Karpas-422 (cell line): Measurements from ENCODE around the gene C20orf173. TPM values are rescaled to one million over a fixed set of nuclear protein-coding genes. Genes with fewer than 3 reads are reported as not detected.

Experiments
- DNase-seq: peaks from one replicate; pipeline ENCODE4 v3.0.0-alpha.2; 2015
- H2AFZ ChIP-seq: fragments of 200-600 bp; sonication (generic); 2 replicates; pipeline ENCODE4 v1.6.1; 2014; ENCODE audit warnings: antibody characterized with exemption, low read length, mixed read lengths
- H3K27ac ChIP-seq: fragments of 200-600 bp; sonication (generic); 2 replicates; pipeline ENCODE4 v1.5.1; 2014; ENCODE audit warnings: mild to moderate bottlenecking, low read length, moderate library complexity
- H3K27me3 ChIP-seq: fragments of 200-600 bp; sonication (generic); 2 replicates; pipeline ENCODE4 v1.6.1; 2014; ENCODE audit warnings: low read length, mixed read lengths
- H3K36me3 ChIP-seq: fragments of 200-600 bp; sonication (generic); 2 replicates; pipeline ENCODE4 v1.6.1; 2014; ENCODE audit warnings: low read length, mixed read lengths; ENCODE audit not compliant: insufficient read depth
- H3K4me1 ChIP-seq: fragments of 200-600 bp; sonication (generic); 2 replicates; pipeline ENCODE4 v1.6.1; 2014; ENCODE audit warnings: mild to moderate bottlenecking, low read length, mixed read lengths
- H3K4me2 ChIP-seq: fragments of 200-600 bp; sonication (generic); 2 replicates; pipeline ENCODE4 v1.6.1; 2014; ENCODE audit warnings: low read length, low read depth, mild to moderate bottlenecking; ENCODE audit not compliant: poor library complexity, severe bottlenecking
- H3K4me3 ChIP-seq: fragments of 200-600 bp; sonication (generic); 2 replicates; pipeline ENCODE4 v1.5.1; 2014; ENCODE audit warnings: mild to moderate bottlenecking, antibody characterized with exemption, low read length, mixed read lengths
- H3K79me2 ChIP-seq: fragments of 200-600 bp; sonication (generic); 2 replicates; pipeline ENCODE4 v1.6.1; 2014; ENCODE audit warnings: mild to moderate bottlenecking, low read length, mixed read lengths
- H3K9ac ChIP-seq: fragments of 200-600 bp; sonication (generic); 2 replicates; pipeline ENCODE4 v1.6.0; 2014; ENCODE audit warnings: low read length
- H3K9me2 ChIP-seq: fragments of 200-600 bp; sonication (generic), shearing (Covaris generic); replicated peaks from 2 replicates; pipeline ENCODE4 v1.6.0; 2014; ENCODE audit warnings: mild to moderate bottlenecking, low read length, moderate library complexity; ENCODE audit not compliant: insufficient read depth
- H3K9me3 ChIP-seq: fragments of 300-700, 200-600 bp; sonication (generic); 2 replicates; pipeline ENCODE4 v1.6.1; 2014; ENCODE audit warnings: low read length, mixed read lengths
- H4K20me1 ChIP-seq: fragments of 200-600 bp; sonication (generic); 2 replicates; pipeline ENCODE4 v1.6.1; 2014; ENCODE audit warnings: mild to moderate bottlenecking, antibody characterized with exemption, low read length, low read depth; ENCODE audit not compliant: insufficient read depth
- total RNA-seq: library from RNA; depleted of rRNA; stranded (reverse); fragments of >200 nt; shearing (Covaris generic); gene quantifications from 2 replicates; pipeline ENCODE4 v1.2.3, GENCODE V29; 2014; ENCODE audit warnings: low replicate concordance

The C20orf173 gene
- total RNA-seq, 1 experiment from 2014 or later, result not detected

DNA sequence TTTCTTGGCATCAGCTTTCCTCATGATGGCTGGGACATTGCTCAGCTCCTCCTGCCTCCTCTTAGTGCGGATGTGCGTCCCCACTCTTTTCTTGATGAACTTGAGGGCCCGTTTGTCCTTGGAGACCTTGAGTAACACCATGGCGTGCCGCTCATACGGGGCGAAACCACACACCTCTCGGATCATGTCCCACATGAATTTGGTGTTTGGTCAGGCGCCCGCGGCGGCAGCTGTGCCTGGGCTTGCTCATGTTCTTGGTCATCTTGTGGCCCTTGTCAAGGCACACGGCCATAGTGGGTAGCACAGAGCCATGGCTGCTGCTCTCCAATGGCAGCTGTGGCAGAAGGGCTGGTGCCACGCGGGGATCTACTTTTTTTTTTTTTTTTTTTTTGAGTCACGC is 15.0 kb upstream of the C20orf173 start:
- Histone ChIP-seq H3K9ac (no peak overlapping the region), H3K27ac (no peak overlapping the region), H3K4me3 (no peak overlapping the region), H3K79me2 (peaks cover 17% of the 10 kb centered on the region), H3K27me3 (no peaks in the 10 kb centered on the region), H3K4me1 (peaks cover 30% of the 10 kb centered on the region), H3K36me3 (peaks cover 9% of the 10 kb centered on the region; the same call in 1 of the 2 replicates), H3K4me2 (no peak overlapping the region), H2AFZ (no peak overlapping the region), H3K9me2 (no peaks in the 10 kb centered on the region), H3K9me3 (no peaks in the 10 kb centered on the region), H4K20me1 (no peaks in the 10 kb centered on the region)
- DNase-seq, result no peak

DNA sequence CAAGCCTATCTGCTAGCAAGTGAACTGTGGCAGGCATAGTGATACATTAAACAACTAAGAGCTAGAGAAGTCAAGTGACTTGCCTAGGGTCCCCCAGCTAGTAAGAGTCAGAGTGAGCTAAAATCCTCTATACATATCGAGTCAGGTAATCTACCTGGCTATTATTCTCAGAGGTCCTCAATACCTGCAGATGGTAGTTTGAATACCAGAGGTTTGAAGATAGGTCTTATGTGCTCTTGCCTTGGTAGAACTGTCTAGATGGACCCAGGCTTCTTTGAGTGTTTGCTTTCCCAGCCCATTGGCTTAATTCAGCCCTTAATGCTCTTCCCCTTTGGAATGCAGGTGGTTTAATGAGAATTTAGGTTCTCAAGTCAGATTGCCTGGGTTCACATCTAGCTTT is 13.5 kb upstream of the C20orf173 start:
- H3K4me2 ChIP-seq, result peak overlapping the region; percentile 90
- H2AFZ ChIP-seq, result no peak overlapping the region
- H3K4me1 ChIP-seq, result peaks cover 30% of the 10 kb centered on the region
- H3K27ac ChIP-seq, result no peak overlapping the region
- peak overlapping the region; percentile 92 for H3K9ac ChIP-seq
- peaks cover 2% of the 10 kb centered on the region; the same call in 1 of the 2 replicates for H3K36me3 ChIP-seq
- peak overlapping the region; percentile 91; the same call in 1 of the 2 replicates for H3K4me3 ChIP-seq
- H3K9me2 ChIP-seq, result no peaks in the 10 kb centered on the region
- H3K79me2 ChIP-seq, result peaks cover 17% of the 10 kb centered on the region
- H3K9me3 ChIP-seq, result no peaks in the 10 kb centered on the region
- H3K27me3 ChIP-seq, result no peaks in the 10 kb centered on the region
- H4K20me1 ChIP-seq, result no peaks in the 10 kb centered on the region
- no peak for DNase-seq

DNA sequence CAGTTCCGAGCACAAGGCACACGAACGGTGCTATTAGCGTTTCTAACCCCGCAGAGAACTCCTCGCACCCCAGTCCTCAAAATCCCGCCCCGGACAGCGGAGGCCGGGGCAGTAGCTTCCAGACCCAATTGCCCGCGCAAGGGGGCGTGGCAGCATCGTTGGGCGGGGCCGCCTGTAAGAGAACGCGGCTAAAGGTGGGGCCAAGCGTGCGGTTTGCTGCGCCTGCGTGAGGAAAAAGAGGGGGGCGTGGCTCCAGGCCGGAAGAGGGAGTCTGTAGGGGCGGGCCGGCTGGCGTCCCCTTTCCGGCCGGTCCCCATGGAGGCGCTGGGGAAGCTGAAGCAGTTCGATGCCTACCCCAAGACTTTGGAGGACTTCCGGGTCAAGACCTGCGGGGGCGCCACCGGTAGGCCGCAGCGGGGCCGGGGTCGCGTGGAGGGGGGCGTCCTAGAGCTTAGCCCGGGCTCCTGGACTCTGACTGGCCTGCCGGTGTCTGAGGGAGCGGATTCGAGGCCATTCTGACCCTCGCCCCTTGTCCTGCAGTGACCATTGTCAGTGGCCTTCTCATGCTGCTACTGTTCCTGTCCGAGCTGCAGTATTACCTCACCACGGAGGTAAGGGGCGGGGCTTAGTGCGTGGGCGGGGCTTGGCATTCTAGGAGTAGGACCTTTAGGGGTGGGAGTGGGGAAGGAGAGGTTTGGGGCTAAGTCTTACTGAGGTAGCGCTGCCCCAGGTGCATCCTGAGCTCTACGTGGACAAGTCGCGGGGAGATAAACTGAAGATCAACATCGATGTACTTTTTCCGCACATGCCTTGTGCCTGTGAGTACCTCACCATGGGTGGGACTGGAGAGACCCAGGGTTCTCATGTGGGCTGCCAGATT is 12.6 kb upstream of the C20orf173 start, which contains the start of gene ERGIC3:
TSS of gene ERGIC3 (plus strand) at position 296 of the 880 bp plus-strand sequence. CDS start at position 316, 20 bp downstream.
- peak; percentile 99 for DNase-seq
- peaks cover 30% of the 10 kb centered on the region for H3K4me1 ChIP-seq
- peak within 1 kb of the TSS; percentile 91 for H3K4me3 ChIP-seq
- H3K27me3 ChIP-seq, result no peaks in the 10 kb centered on the region
- peak within 1 kb of the TSS; percentile 92 for H3K9ac ChIP-seq
- peak within 1 kb of the TSS; percentile 81 for H2AFZ ChIP-seq
- H3K4me2 ChIP-seq, result peak within 1 kb of the TSS; percentile 90
- H3K9me2 ChIP-seq, result no peaks in the 10 kb centered on the region
- H3K27ac ChIP-seq, result peak within 1 kb of the TSS; percentile 43; the same call in 1 of the 2 replicates
- peaks cover 17% of the 10 kb centered on the region for H3K79me2 ChIP-seq
- no peaks in the 10 kb centered on the region for H3K9me3 ChIP-seq
- no peaks in the 10 kb centered on the region; the same call in 1 of the 2 replicates for H3K36me3 ChIP-seq
- H4K20me1 ChIP-seq, result no peaks in the 10 kb centered on the region

- Histone ChIP-seq H4K20me1 (no peaks in the 10 kb centered on the region), H3K9me3 (no peaks in the 10 kb centered on the region), H3K36me3 (no peaks in the 10 kb centered on the region; the same call in 1 of the 2 replicates), H3K4me3 (peak overlapping the region; percentile 91), H3K9ac (peak overlapping the region; percentile 92), H3K27ac (no peak overlapping the region), H3K79me2 (peaks cover 17% of the 10 kb centered on the region), H3K9me2 (no peaks in the 10 kb centered on the region), H3K4me1 (peaks cover 30% of the 10 kb centered on the region), H3K4me2 (peak overlapping the region; percentile 90), H3K27me3 (no peaks in the 10 kb centered on the region), H2AFZ (peak overlapping the region; percentile 81)
- DNase-seq, result no peak
Measured at GRCh38 chr20:35541118-35541782, 11.8 kb upstream of the C20orf173 start.

DNA sequence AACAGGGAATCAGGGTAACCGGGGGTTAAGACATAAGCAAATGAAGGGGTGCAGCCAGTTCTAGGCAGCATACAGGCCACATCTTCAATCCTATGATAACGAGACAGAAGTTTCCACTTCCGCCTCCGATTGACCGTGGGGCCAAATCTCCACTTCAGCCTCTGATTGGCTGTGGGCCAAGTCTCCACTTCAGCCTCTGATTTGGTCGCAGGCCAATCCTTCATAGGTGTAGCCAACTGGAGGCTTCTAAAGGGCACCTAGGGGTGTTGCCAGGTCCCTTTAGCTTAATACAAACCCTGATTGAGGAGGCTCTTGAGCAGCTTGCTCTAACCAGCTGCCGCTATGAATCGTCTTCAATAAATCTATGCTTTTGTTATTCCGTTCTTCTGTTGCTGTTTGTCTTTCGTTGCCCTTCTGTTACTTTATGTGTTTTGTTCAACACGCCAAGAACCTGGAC is 10.3 kb upstream of the C20orf173 start:
- DNase-seq, result peak; percentile 99
- H3K4me3 ChIP-seq, result peak overlapping the region; percentile 68
- peak overlapping the region; percentile 41; the same call in 1 of the 2 replicates for H2AFZ ChIP-seq
- no peaks in the 10 kb centered on the region for H3K9me3 ChIP-seq
- no peaks in the 10 kb centered on the region for H4K20me1 ChIP-seq
- H3K36me3 ChIP-seq, result no peaks in the 10 kb centered on the region; the same call in 1 of the 2 replicates
- H3K27ac ChIP-seq, result peak overlapping the region; percentile 57
- H3K4me2 ChIP-seq, result peak overlapping the region; percentile 77
- H3K27me3 ChIP-seq, result no peaks in the 10 kb centered on the region
- no peaks in the 10 kb centered on the region for H3K9me2 ChIP-seq
- H3K79me2 ChIP-seq, result peaks cover 17% of the 10 kb centered on the region
- peaks cover 30% of the 10 kb centered on the region for H3K4me1 ChIP-seq
- peak overlapping the region; percentile 72 for H3K9ac ChIP-seq

DNA sequence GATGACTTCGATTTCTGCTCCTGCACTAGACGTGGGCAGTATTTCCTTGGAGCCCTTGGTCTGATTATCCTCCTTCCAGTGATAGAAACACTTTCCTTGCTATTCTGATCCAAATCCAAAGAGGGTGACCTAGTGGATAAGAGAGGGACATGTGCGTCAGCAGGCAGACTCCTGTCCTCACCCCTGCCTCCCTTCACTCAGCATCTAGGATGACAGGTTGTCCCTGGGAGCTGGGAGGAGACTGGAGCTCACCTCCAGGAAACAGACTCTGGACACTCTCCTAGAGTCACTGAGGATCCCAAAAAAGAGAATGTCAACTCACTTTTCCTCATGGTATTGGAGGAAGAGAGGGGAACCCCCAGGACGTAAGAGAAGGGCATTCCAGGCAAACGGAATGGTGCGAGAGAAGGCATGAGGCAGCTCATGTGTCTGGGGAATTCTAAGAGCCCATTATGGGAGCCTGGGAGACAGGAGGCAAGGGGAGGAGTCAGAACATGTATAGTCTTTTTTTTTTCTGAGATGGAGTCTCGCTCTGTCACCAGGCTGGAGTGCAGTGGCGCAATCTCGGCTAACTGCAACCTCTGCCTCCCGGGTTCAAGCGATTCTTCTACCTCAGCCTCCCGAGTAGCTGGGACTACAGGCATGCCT is 2.2 kb downstream of the C20orf173 start:
- H3K27me3 ChIP-seq, result no peaks in the 10 kb centered on the region
- no peaks in the 10 kb centered on the region for H3K36me3 ChIP-seq
- no peak overlapping the region for H3K4me3 ChIP-seq
- no peaks in the 10 kb centered on the region for H3K9me3 ChIP-seq
- H3K4me2 ChIP-seq, result no peak overlapping the region
- H3K9me2 ChIP-seq, result no peaks in the 10 kb centered on the region
- peaks cover 5% of the 10 kb centered on the region for H3K4me1 ChIP-seq
- H3K27ac ChIP-seq, result no peak overlapping the region
- no peaks in the 10 kb centered on the region for H4K20me1 ChIP-seq
- H2AFZ ChIP-seq, result no peak overlapping the region
- H3K79me2 ChIP-seq, result no peaks in the 10 kb centered on the region
- no peak overlapping the region for H3K9ac ChIP-seq
- DNase-seq, result no peak

DNA sequence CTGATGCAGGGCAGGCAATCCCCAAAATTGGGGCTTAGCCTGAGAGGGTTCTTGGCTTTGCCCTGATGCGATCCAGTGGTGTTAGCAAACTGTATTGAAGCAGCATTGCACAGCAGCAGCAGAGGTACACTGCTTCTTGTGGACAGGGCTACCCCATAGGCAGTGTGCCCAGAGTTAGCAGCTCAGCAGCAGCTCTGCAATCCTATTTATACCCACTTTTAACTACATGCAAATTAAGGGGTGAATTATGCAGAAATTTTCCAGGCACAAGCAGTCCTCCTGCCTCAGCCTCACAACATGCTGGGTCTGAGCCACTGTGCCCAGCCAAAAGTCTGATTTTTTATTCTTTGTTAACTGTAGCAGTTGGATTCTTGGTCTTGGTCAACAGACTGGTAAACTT is 3.8 kb downstream of the C20orf173 start:
- Histone ChIP-seq H3K9me2 (no peaks in the 10 kb centered on the region), H3K79me2 (no peaks in the 10 kb centered on the region), H3K4me3 (no peak overlapping the region), H3K9me3 (no peaks in the 10 kb centered on the region), H2AFZ (no peak overlapping the region), H3K9ac (no peak overlapping the region), H3K27me3 (no peaks in the 10 kb centered on the region), H3K4me1 (peaks cover 5% of the 10 kb centered on the region), H3K36me3 (no peaks in the 10 kb centered on the region), H3K27ac (no peak overlapping the region), H4K20me1 (no peaks in the 10 kb centered on the region), H3K4me2 (no peak overlapping the region)
- DNase-seq, result no peak
